ENCODE results near the gene CHIT1.

Gene CHIT1

GRCh38 chr1:203189951-203190352 lies 39.5 kb downstream of the CHIT1 start:
- no peak for DNase-seq (ENCODE audit: low read depth in 2 of 2)

- no peak for DNase-seq (ENCODE audit: low read depth in 2 of 2)
Observed at GRCh38 chr1:203188686-203189232, 40.7 kb downstream of the CHIT1 start.

GRCh38 chr1:203187689-203188264 lies 41.7 kb downstream of the CHIT1 start:
- no peak for DNase-seq (ENCODE audit: low read depth in 2 of 2)

- no peak for DNase-seq (ENCODE audit: low read depth in 2 of 2)
Observed at GRCh38 chr1:203187304-203187685, 42.2 kb downstream of the CHIT1 start.

- DNase-seq (ENCODE audit: low read depth in 2 of 2) = no peak
Observed at GRCh38 chr1:203186446-203187303, 42.8 kb downstream of the CHIT1 start, which contains the start of gene CHI3L1. TSS of gene CHI3L1 (minus strand) at chr1:203186704. CDS start at chr1:203186623, 81 bp downstream.

GRCh38 chr1:203186091-203186445 lies 43.4 kb downstream of the CHIT1 start:
- DNase-seq (ENCODE audit: low read depth in 2 of 2) = no peak

GRCh38 chr1:203185585-203185984 lies 43.9 kb downstream of the CHIT1 start:
- DNase-seq (ENCODE audit: low read depth in 2 of 2) = no peak

GRCh38 chr1:203185061-203185461 lies 44.4 kb downstream of the CHIT1 start:
- no peak for DNase-seq (ENCODE audit: low read depth in 2 of 2)

- no peak for DNase-seq (ENCODE audit: low read depth in 2 of 2)
Observed at GRCh38 chr1:203184467-203184866, 45.0 kb downstream of the CHIT1 start.

GRCh38 chr1:203183828-203184227 lies 45.6 kb downstream of the CHIT1 start:
- no peak for DNase-seq (ENCODE audit: low read depth in 2 of 2)

- DNase-seq (ENCODE audit: low read depth in 2 of 2) = no peak
Observed at GRCh38 chr1:203182387-203182953, 47.0 kb downstream of the CHIT1 start.

- DNase-seq (ENCODE audit: low read depth in 2 of 2) = no peak
Observed at GRCh38 chr1:203181586-203182386, 47.7 kb downstream of the CHIT1 start.

GRCh38 chr1:203180611-203181330 lies 48.7 kb downstream of the CHIT1 start:
- no peak for DNase-seq (ENCODE audit: low read depth in 2 of 2)

GRCh38 chr1:203179667-203180005 lies 49.8 kb downstream of the CHIT1 start:
- DNase-seq (ENCODE audit: low read depth in 2 of 2) = no peak

GRCh38 chr1:203178821-203179666 lies 50.4 kb downstream of the CHIT1 start:
- DNase-seq (ENCODE audit: low read depth in 2 of 2) = no peak

GRCh38 chr1:203178083-203178482 lies 51.4 kb downstream of the CHIT1 start:
- DNase-seq (ENCODE audit: low read depth in 2 of 2) = no peak

GRCh38 chr1:203177470-203178039 lies 51.9 kb downstream of the CHIT1 start:
- DNase-seq (ENCODE audit: low read depth in 2 of 2) = no peak

GRCh38 chr1:203177036-203177405 lies 52.5 kb downstream of the CHIT1 start:
- DNase-seq (ENCODE audit: low read depth in 2 of 2) = no peak

- DNase-seq (ENCODE audit: low read depth in 2 of 2) = no peak
Observed at GRCh38 chr1:203176273-203177035, 53.0 kb downstream of the CHIT1 start.
